Loucy (cell line): Measurements from ENCODE around the gene NCF4.

ENCODE experiments used
- EZH2phosphoT487 ChIP-seq: fragments of 200-600 bp; IDR thresholded peaks from 2 replicates; pipeline ENCODE4 v1.6.1; 2018; ENCODE audit warnings: antibody characterized with exemption, mild to moderate bottlenecking, moderate library complexity, borderline replicate concordance
- TF ChIP-seq, protein P1 (sequence below): fragments of 200-600 bp; sonication (generic); conservative IDR thresholded peaks from 2 replicates; pipeline ENCODE4 v1.5.1; 2014; ENCODE audit warnings: mild to moderate bottlenecking, antibody characterized with exemption, low read length

DNA sequence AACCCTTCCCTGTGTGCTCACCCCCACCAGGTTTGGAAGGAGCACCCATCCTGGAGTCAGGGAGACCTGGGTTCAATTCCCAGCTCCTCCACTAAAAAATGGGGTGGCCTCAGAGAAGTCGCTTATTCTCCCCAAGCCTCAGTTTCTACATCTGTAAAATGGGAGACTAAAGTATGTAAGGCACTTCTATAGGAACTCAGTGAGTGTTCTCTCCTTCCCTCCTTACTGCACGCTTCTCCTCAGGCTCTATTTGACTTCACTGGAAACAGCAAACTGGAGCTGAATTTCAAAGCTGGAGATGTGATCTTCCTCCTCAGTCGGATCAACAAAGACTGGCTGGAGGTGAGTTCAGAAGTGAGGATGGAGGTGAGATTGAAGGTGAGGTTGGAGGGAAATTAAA is 11.3 kb downstream of the NCF4 start:
- TF ChIP-seq, protein P1, sequence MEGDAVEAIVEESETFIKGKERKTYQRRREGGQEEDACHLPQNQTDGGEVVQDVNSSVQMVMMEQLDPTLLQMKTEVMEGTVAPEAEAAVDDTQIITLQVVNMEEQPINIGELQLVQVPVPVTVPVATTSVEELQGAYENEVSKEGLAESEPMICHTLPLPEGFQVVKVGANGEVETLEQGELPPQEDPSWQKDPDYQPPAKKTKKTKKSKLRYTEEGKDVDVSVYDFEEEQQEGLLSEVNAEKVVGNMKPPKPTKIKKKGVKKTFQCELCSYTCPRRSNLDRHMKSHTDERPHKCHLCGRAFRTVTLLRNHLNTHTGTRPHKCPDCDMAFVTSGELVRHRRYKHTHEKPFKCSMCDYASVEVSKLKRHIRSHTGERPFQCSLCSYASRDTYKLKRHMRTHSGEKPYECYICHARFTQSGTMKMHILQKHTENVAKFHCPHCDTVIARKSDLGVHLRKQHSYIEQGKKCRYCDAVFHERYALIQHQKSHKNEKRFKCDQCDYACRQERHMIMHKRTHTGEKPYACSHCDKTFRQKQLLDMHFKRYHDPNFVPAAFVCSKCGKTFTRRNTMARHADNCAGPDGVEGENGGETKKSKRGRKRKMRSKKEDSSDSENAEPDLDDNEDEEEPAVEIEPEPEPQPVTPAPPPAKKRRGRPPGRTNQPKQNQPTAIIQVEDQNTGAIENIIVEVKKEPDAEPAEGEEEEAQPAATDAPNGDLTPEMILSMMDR = no peak
- no peak for TF ChIP-seq EZH2phosphoT487
